SK-N-SH treated with all-trans-retinoic acid at 6 μM for 48 hours (cell line): ENCODE data around the gene IQSEC3.

Source experiments
- ISL1 ChIP-seq: fragments of 250-450 bp; sonication (Bioruptor Pico); IDR thresholded peaks from 2 replicates; pipeline ENCODE4 v2.1.2; 2022; ENCODE audit warnings: mild to moderate bottlenecking, moderate library complexity
- PATZ1 ChIP-seq: fragments of 250-450 bp; sonication (Bioruptor Pico); IDR thresholded peaks from 2 replicates; pipeline ENCODE4 v1.8.0; 2020; ENCODE audit warnings: mild to moderate bottlenecking, moderate library complexity, borderline replicate concordance
- PPARA ChIP-seq: fragments of 250-450 bp; sonication (Bioruptor Pico); IDR thresholded peaks from 2 replicates; pipeline ENCODE4 v1.5.0; 2020; ENCODE audit warnings: mild to moderate bottlenecking, borderline replicate concordance
- RARB ChIP-seq: fragments of 250-450 bp; sonication (Bioruptor Pico); IDR thresholded peaks from 2 replicates; pipeline ENCODE4 v1.8.0; 2021; ENCODE audit warnings: mild to moderate bottlenecking, moderate library complexity
- SNAI2 ChIP-seq: fragments of 250-450 bp; sonication (Bioruptor Pico); IDR thresholded peaks from 2 replicates; pipeline ENCODE4 v1.5.0; 2020; ENCODE audit warnings: mild to moderate bottlenecking, moderate library complexity
- TCF4 ChIP-seq: fragments of 250-450 bp; sonication (Bioruptor Pico); IDR thresholded peaks from 2 replicates; pipeline ENCODE4 v1.8.0; 2021; ENCODE audit warnings: mild to moderate bottlenecking, moderate library complexity, borderline replicate concordance
- ZFP3 ChIP-seq: fragments of 250-450 bp; sonication (Bioruptor Pico); IDR thresholded peaks from 2 replicates; pipeline ENCODE4 v1.5.0; 2020; ENCODE audit warnings: mild to moderate bottlenecking, moderate library complexity
- ZFP30 ChIP-seq: fragments of 450-650 bp; formaldehyde crosslinking; IDR thresholded peaks from 2 replicates; pipeline ENCODE4 v1.5.0; 2022; ENCODE audit warnings: mild to moderate bottlenecking, moderate library complexity

GRCh38 chr12:114626-115211 is 48.2 kb downstream of the IQSEC3 start:
- TF ChIP-seq PPARA (CRISPR knock-in tag) (no peak), PATZ1 (CRISPR knock-in tag) (no peak), RARB (CRISPR knock-in tag) (no peak), ZFP30 (CRISPR knock-in tag) (no peak), ZFP3 (no peak), TCF4 (no peak), ISL1 (CRISPR knock-in tag) (no peak), SNAI2 (CRISPR knock-in tag) (no peak)
